GM19239 (cell line): Measurements from ENCODE around the gene FOXD1.
"Not testable (repeated sequence)": the region's sequence is repeated elsewhere in the genome, so short reads cannot be mapped to it uniquely, and the experiment has no call there.

Source experiments
- DNase-seq: peaks from one replicate; pipeline ENCODE4 v3.0.0; 2011; ENCODE audit warnings: low spot score; ENCODE audit not compliant: insufficient read length
- FAIRE-seq: peaks from 2 replicates; lab custom pipeline; 2011; peaks lifted over from hg19 to GRCh38; lab: Jason Lieb, UNC

The FOXD1 gene

DNA sequence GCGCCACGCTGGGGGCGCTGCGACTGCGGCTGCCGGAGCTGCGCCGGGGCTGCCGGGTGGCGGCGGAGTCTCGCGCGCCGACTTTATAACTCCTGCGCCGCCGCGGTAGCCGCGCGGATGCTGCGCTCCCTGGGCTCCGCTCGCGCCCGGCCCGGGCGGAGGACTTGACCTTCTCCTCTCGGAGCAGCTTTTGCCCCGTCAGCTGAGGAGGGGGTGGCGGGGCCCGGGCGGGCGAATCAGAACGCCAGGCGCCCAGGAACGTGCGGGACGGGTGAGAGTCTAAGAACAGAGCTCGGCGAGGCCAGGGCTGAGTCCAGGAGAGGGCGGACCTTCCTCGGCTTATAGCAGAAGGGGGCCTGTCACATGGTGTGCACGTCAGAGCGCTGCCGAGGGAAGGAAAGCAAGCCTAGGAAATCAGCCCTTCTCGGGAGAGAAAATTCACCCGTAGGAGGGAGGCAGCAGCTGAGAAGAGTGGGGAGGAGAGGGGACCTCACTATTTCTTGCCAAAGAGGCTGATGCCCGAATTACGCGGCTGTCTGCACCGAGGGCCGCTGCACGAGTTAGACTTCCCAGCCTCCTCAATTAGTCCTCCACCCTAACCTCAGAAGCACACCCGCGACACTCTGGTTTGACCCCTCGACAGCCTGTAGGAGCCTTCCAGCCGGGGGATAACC, at the start of gene FOXD1:
Gene FOXD1 (minus strand): TSS at position 315 of the 674 bp plus-strand sequence. CDS start 415 bp downstream, outside the sequence.
- no peak for FAIRE-seq
- DNase-seq, result no peak

DNA sequence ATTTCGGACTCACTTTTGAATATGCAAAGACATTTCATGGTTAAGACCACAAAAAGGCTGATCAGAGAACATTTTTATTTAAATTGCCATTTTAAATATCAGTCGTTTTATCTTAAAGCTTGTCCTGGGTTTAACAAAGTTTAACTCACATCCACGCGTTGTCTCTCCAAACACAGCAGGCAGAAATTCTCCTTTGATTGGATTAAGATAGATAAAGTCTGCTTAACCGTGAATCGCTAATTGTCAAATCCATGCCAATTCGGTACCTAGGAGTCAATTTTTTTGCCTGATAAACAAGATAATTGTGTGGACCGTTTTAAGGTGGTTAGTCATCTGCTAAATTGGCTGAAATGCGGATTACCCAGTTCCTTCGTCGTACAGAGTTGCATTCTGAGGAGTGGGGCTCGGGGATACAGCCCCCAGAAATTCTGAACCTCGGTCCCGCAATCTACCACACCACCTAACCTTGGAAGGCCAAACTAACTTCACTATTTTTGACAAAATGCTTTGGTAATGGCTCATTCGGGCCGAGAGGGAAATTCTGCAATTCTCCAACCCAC, 49.0 kb upstream of the FOXD1 start:
- FAIRE-seq (peak; percentile 84), DNase-seq (no peak)

DNA sequence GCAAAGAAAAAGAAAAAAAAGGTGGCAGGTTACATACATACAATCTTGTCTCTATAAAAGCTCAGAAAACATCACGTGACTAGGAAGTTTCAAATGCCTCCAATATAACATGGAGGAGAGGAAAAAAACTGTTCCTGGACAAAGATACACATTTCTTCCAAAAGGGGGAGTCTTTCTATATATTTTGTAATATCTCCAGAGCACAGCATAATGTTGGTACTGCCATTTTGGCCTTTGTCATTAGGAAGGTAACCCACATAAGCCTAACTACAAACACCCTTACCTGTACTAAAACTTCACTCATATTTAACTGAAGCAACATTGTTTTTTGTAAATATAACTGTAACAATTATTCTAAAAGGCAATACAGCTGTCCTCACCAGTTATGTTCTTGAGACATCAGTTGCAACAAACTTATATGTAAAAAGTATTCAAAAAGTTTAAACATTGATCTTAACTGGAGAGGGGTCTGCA, 48.4 kb upstream of the FOXD1 start:
- FAIRE-seq (no peak), DNase-seq (no peak)

DNA sequence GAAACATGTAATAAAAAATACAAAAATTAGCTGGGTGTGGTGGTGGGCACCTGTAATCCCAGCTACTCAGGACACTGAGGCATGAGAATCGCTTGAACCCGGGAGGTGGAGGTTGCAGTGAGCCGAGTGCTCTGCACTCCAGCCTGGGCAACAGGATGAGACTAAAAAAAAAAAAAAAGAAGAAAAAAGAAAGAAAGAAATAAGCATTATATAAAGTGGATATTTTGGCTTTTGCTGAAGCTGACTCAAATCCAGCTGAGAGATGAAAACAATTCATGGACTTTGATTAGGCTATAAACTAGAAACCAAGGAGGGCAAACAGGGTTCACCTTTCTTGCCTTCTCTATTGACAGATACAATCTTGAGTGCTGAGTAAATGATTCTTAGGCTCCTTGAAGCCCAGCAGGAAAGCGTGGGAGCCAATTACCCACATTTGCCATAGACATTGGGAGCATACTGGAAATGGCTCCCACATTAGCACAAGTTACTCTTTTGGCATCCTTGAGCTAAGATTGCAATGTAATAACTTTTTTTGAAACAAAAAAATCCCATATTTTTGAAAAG, 47.3 kb upstream of the FOXD1 start:
- no peak for FAIRE-seq

DNA sequence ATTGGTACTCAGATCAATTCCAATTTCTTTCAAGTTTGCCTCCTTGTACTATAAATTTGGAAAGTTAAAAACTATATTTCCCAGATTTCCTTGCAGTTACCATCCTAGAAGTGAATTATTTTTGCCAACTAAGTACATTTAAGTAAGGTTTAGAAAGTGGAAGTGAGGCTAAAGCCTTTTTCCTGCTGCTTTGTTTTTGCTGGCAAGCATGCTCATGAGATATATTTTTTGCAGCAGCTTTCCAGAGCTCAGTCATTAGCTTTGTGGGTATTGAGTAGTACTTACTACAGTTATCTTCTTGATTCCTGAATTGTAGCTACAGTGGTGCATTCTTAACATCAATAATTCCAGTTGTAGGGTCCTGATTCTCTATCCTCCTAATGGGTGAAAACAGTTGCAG, 46.1 kb upstream of the FOXD1 start:
- DNase-seq (no peak), FAIRE-seq (no peak)

More for the DNA sequence above, 47.3 kb upstream of the FOXD1 start:
- DNase-seq, result no peak

DNA sequence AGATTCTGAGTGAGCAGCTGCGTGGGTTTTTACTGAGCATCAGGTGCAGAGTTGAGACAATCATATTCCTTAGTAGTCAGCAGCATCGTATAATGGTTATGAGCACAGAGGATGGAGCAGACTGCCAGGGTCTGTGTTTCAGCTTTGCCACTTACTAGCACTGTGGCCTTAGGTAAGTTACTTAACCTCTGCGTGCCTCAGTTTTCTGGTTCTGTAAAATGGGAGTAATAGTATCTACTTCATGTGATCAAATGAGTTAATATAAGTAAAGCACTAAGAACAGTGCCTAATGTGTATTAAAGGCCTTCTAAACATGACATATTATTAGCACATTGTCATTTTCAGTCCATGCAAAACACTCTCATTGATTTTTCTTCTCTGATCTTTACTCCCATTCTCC, 44.8 kb upstream of the FOXD1 start:
- DNase-seq, result no peak
- no peak for FAIRE-seq

DNA sequence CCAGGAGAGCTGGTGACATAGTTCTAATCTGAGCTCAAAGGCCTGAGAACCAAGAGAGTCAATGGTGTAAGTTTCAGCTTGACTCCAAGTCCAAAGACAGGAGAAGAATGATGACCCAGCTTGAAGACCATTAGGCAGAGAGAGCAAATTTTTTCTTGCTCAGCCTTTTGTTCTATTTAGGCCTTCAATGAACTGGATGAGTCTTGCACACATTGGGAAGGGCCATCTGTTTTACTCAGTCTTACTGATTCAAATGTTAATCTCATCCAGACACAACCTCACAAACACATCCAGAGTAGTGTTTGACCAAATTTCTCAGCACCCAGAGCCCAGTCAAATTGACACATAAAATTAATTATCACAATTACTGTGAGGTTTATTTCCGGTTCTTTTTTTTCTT, 42.6 kb upstream of the FOXD1 start:
- no peak for FAIRE-seq
- no peak for DNase-seq

DNA sequence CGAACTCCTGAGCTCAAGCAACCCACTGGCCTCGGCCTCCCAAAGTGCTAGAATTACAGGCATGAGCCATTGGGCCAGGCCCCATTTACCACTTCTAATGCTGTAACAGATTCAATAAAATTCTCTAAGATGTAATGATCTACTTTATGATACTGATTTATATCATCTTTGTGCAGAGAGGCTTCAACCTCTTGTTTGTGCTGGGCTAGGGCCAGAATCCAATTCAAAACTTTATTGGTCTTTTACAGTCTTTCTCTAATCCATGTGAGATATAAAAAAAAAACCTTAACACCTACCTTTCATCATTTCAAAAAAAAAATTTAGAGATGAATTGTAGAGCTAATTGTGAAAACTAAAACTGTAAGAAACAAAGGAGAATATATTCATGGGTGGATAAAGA, 41.5 kb upstream of the FOXD1 start:
- DNase-seq, result no peak
- no peak for FAIRE-seq

DNA sequence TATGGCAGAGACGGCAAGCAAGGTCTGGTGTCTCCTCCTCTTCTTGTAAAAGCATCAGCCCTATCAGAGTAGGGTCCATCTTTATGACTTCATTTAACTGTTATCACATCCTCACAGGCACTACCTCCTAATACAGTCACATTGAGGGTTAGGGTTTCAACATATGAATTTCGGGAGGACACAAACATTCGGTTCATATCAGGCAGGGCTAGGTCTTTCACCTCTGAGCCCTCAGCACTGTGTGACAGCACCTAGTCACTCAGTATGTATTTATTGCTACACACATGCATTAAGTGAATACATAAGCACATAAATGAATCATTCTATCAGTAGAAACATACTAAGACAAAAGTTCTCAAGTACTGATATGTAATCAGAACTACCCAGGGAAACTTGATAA, 40.2 kb upstream of the FOXD1 start:
- FAIRE-seq, result no peak

DNA sequence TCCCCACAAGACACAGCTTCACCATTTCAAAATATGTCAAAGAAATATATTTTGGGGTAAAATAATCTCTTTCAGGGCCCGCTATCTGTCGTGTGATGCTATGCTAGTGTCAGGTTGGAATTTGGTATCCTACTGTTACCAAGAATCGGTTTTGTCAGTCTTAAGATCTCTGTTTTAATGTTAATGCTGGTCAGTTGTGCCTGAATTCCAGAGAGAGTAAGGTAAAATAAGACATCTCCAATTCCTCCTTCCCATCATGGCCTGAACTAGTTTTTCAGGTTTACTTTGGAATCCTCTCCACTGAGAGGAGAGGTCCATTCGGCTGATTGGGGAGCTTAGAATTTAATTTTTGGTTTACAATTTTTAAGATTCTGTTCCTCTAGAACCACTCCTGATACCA, 39.2 kb upstream of the FOXD1 start:
- DNase-seq, result no peak
- no peak for FAIRE-seq

More for the DNA sequence above, 40.2 kb upstream of the FOXD1 start:
- DNase-seq, result no peak

DNA sequence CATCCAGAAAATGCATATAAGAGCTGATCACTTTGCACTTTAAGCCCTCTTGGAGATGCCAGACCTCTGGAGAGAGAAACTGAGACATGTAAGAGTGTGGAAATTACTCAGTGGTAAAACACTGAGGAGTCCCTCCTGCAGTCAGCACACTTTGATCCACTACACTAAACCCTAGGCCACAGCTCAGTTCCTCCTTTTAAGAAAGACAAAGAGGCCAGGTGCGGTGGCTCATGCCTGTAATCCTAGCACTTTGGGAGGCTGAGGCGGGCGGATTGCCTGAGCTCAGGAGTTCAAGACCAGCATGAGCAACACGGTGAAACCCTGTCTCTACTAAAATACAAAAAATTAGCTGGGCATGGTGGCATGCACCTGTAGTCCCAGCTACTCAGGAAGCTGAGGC, 38.7 kb upstream of the FOXD1 start:
- FAIRE-seq, result not testable (repeated sequence)

DNA sequence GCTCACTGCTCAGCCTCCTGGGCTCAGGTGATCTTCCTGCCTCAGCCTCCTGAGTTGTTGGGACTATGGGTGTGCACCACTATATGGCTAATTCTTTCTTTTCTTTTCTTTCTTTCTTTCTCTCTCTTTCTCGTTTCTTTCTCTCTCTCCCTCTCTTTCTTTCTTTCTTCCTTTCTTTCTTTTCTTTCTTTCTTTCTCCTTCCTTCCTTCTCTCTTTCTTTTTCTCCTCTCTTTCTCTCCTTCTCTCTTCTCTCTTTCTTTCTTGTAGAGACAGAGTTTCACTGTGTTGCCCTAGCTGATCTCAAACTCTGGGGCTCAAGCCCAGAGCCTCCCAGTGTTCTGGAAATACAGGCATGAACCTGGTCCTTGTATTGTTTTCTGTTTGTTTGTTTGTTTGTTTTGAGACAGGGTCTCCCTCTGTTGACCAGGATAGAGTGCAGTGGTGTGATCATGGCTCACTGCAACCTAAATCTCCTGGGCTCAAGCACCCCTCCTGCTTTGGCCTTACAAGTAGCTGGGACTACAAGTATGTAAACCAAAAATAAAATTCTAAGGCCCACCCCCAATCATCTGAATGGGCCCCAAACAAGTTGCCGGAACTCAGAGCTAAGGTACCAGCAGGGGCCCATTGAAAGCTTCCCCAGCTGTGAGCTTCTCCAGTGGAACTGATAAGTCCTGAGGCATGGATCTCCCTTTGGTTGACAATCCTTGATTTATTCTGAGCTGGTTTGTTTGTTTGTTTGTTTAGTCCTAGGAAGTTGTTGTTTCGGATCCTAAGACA, 37.7 kb upstream of the FOXD1 start:
- FAIRE-seq (no peak), DNase-seq (no peak)

More for the DNA sequence above, 38.7 kb upstream of the FOXD1 start:
- DNase-seq, result not testable (repeated sequence)

DNA sequence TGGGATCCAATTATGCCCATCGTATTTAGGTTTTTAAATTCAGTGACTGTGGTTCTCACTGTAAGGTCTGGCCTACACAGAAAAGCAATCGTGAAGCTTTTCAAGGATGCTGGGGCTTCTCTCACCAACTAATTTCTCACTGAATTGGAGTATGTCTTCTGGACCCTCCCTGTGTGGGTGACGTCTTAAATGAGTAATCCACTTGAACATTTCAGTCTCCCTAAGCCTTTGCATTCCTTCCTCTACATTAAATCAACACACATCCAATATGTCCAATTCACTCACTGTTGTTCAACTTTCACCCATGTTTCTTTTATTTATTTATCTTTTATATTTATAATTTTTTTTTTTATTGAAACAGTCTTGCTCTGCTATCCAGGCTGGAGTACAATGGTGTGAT, 37.1 kb upstream of the FOXD1 start:
- FAIRE-seq (no peak), DNase-seq (no peak)

DNA sequence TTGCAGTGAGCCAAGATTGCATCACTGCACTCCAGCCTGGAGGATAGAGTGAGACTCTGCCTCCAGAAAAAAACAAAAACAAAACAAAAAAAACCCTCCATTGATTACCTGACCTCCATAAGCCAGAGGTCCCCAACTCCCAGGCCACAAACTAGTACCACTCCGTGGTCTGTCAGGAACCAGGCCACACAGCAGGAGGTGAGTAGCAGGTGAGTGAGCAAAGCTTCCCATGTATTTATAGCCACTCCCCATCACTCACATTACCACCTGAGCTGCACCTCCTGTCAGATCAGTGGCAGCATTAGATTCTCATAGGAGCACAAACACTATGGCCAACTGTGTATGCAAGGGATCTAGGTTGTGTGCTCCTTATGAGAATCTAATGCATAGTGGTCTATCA, 35.9 kb upstream of the FOXD1 start:
- no peak for DNase-seq
- FAIRE-seq, result no peak

DNA sequence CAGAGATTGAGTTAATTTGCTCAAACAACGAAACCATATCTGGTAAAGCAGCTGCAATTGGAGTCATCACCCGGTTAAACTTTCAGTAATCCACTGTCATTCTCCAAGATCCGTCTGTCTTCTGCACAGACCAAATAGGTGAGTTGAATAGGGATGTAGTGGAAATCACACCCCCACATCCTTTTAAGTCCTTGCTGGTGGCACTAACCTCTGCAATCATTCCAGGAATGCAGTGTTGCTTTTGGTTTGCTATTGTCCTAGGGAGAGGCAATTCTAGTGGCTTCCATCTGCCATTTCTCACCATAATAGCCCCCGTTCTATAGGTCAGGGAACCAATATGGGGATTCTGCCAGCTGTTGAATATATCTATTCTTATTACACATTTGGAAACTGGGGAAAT, 35.1 kb upstream of the FOXD1 start:
- DNase-seq, result no peak
- FAIRE-seq, result no peak

DNA sequence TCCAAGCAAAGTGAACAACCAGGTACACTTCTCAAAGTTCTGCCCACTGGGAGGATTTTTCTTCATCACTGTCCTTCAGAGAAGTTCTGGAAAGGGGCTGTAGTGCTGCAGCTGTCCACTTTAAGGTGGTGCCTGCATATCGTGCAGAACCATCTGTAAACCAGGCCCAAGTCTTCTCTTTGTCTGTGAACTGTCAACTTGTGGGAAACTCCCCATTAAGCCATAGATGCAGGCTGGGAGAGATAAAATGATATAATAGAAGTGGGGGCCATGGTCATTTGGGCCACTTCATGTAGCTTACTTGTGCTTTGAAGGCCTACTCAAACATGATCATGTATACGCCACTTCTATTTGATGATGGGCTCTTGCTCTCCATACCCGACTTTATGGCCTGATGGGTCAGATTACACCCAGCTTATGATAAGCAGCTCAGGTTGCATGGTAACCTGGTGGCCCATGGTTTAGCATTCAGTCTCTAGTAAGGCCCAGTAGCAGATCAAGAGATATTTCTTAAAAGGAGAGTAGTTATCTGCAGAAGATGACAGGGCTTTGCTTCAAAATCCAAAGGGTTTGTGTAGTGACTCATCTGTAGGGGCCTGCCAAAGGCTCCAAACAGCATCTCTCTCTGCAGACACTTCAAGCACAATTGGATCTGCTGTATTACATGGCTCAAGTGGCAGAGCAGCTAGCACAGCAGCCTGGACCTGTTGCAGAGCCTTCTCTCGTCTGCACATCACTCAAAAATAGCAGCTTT, 34.0 kb upstream of the FOXD1 start:
- FAIRE-seq (no peak), DNase-seq (no peak)

DNA sequence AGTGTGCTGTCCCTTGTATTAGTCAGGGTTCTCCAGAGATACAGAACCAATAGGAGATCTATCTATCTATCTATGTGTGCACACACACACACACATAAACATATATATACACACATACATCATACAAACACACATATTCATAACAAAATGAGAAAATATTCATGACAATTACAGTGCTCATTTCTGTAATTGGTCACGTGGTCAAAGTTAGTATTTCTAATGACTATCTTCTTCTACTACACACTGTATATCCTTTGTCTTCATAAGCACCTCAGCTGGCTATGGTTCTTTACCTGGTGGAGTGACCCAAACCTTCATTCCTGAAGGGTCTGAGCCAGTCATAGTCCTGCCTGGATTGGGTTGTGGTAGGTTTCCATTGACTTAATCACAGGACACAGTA, 31.9 kb upstream of the FOXD1 start:
- FAIRE-seq, result no peak
- DNase-seq, result no peak

DNA sequence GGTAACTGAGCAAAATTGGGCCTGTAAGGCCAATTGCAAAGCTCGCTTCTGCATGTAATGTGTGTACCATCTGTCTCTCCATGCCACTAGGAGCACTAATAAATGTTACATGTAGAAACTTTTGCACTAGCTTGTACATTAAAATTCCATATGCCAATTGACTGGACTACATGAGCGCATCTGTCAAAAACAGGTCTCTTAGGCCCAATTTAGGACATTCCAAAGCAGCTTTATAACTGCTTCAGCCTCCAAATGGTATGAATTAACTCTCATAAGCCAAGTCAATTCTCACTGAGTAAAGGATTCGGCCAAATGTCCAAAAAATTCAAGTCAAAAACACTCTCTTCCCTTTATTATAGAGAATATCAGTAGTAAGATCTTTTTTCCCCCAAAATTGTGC, 23.5 kb upstream of the FOXD1 start:
- DNase-seq (no peak), FAIRE-seq (no peak)

DNA sequence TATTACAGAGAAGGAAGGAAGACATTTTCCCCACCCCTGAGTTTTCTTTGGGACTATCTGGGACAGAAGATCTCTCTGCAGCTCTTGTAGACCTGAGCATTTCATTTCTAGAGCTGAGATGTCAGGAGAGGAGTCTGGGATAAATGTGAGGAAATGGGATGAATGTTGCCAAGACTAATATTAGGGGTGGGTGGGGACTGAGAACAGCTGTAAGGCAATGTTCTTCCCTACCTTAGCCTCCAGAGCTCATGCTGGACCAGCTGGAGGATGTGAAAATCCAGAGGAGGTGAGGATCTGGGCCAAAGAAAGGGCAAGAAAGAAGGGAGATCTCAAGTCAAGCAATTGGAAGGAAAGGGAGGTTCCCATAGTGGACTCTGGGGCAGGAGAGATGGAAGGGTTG, 23.1 kb upstream of the FOXD1 start:
- DNase-seq (no peak), FAIRE-seq (no peak)

DNA sequence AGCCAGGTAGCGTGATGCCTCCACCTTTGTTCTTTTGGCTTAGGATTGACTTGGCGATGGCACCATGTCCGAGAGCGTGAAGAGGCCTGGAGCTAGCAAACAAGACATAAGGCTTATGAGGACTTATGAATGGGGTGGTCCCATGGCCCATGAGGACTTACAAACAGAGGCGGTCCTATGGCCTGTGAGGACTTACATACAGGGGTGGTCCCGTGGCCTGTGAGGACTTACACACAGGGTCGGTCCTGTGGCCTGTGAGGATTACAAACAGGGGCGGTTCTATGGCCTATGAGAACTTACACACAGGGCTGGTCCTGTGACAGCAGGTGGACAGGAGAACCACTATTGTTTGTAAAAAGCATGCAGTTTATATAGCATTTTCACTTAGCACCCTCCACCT, 21.3 kb upstream of the FOXD1 start:
- no peak for DNase-seq
- FAIRE-seq, result no peak
